Measurements from ENCODE around the gene NFKB2.

The NFKB2 gene

DNA sequence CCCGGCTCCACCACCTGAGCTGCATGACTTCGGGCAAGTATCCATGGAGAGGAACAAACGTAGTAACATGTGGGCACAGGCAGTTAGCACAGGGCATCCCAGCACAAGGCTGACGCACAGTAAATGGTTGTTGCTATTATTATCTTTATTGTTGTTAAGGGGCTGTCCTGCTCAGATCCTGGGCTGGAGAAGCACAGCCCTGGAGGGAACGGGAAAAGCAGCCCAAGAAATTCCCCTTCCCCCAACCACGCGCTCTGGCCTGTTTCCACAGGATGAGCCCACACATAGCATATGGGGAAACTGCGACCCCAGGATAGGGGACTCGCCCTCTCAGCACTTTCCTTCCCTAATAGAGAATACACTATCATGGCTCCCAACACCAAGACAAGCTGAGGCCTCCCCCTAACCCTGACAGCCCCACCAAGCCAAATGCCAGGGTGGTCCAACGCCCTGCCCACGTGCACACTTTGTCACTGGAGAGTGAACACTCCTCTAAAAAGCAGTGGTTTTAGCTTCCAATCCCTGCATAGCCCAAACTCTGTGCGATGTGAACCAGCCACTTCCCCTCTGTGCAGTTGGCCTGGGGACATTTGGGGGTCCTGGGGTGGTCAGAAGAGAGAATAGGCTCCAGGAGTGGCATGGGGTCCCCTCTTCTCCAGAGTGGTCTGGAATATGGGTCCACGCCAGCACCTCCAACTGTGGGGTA, 12.1 kb downstream of the NFKB2 start:
- no peak for DNase-seq (ENCODE audit: extremely low spot score)
- TF ChIP-seq SP1 (IDR thresholded peaks at IDR 0.05) = no peak
- no peak for TF ChIP-seq BHLHE40 (IDR thresholded peaks at IDR 0.05; ENCODE audit: borderline replicate concordance)
- no peak for TF ChIP-seq FOXM1 (IDR thresholded peaks at IDR 0.05; ENCODE audit: borderline replicate concordance)
- no peak for TF ChIP-seq ZNF384 (IDR thresholded peaks at IDR 0.05)
- TF ChIP-seq, protein P1, sequence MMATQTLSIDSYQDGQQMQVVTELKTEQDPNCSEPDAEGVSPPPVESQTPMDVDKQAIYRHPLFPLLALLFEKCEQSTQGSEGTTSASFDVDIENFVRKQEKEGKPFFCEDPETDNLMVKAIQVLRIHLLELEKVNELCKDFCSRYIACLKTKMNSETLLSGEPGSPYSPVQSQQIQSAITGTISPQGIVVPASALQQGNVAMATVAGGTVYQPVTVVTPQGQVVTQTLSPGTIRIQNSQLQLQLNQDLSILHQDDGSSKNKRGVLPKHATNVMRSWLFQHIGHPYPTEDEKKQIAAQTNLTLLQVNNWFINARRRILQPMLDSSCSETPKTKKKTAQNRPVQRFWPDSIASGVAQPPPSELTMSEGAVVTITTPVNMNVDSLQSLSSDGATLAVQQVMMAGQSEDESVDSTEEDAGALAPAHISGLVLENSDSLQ (IDR thresholded peaks at IDR 0.05) = no peak
- TF ChIP-seq HDGF (IDR thresholded peaks at IDR 0.05; ENCODE audit: borderline replicate concordance) = no peak
- no peak for TF ChIP-seq FOXK2 (IDR thresholded peaks at IDR 0.05)
- TF ChIP-seq CTBP1 (IDR thresholded peaks at IDR 0.05; ENCODE audit: borderline replicate concordance) = no peak
- TF ChIP-seq L3MBTL2 (conservative IDR thresholded peaks at IDR 0.05) = no peak
- TF ChIP-seq SUZ12 (IDR thresholded peaks at IDR 0.05) = no peak
- no peak for TF ChIP-seq FOXA1 (IDR thresholded peaks at IDR 0.05)
- TF ChIP-seq ELF4 (IDR thresholded peaks at IDR 0.05) = no peak
- no peak for TF ChIP-seq TARDBP (IDR thresholded peaks at IDR 0.05)
- no peak for TF ChIP-seq LEF1 (IDR thresholded peaks at IDR 0.05; ENCODE audit: borderline replicate concordance)
- no peak for TF ChIP-seq ARNT (IDR thresholded peaks at IDR 0.05)
- ChIA-PET POLR2A (no interaction called here), CTCF (no interaction called here)

DNA sequence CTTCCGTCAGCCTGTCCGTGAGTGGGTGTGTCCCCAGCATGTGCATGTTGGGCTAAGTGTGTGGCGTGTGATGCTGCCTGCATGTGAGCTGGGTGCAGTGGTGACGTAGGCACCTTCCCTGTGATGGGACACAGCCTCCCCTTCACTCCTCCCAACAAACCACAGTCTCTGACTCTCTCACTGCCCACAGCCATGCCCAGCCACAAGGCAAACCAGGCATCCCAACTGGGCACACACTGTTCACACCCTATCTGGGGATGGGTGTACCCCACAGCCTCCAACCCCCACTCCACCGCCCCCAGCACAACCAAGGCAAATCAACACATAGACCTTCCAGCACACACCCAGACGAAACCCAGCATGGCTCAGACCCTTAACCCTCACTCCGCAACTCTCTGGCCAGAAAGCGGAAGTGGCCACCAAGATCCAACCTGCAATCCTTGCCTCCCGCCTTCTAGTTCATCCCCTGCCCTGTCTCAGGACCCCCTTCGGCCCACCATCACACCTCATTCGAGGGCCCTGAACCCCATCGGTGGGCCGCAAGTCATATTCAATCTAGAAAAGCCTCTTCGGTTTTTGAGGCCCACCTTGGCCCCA, 12.7 kb downstream of the NFKB2 start:
- CTCF ChIA-PET = no interaction called here
- POLR2A ChIA-PET = no interaction called here
- DNase-seq (ENCODE audit: extremely low spot score) = no peak
- TF ChIP-seq TARDBP (IDR thresholded peaks at IDR 0.05) = no peak
- no peak for TF ChIP-seq FOXM1 (IDR thresholded peaks at IDR 0.05; ENCODE audit: borderline replicate concordance)
- TF ChIP-seq CTBP1 (IDR thresholded peaks at IDR 0.05; ENCODE audit: borderline replicate concordance) = no peak
- no peak for TF ChIP-seq FOXK2 (IDR thresholded peaks at IDR 0.05)
- no peak for TF ChIP-seq LEF1 (IDR thresholded peaks at IDR 0.05; ENCODE audit: borderline replicate concordance)
- TF ChIP-seq NFRKB (IDR thresholded peaks at IDR 0.05) = no peak
- TF ChIP-seq HDGF (IDR thresholded peaks at IDR 0.05; ENCODE audit: borderline replicate concordance) = no peak
- TF ChIP-seq SUZ12 (IDR thresholded peaks at IDR 0.05) = no peak
- no peak for TF ChIP-seq ELF4 (IDR thresholded peaks at IDR 0.05)
- no peak for TF ChIP-seq BHLHE40 (IDR thresholded peaks at IDR 0.05; ENCODE audit: borderline replicate concordance)
- TF ChIP-seq, protein P1 (IDR thresholded peaks at IDR 0.05) = no peak
- no peak for TF ChIP-seq SP1 (IDR thresholded peaks at IDR 0.05)
- no peak for TF ChIP-seq FOXA1 (IDR thresholded peaks at IDR 0.05)
- no peak for TF ChIP-seq ARNT (IDR thresholded peaks at IDR 0.05)
- no peak for TF ChIP-seq ZNF384 (IDR thresholded peaks at IDR 0.05)
- TF ChIP-seq L3MBTL2 (conservative IDR thresholded peaks at IDR 0.05) = no peak

DNA sequence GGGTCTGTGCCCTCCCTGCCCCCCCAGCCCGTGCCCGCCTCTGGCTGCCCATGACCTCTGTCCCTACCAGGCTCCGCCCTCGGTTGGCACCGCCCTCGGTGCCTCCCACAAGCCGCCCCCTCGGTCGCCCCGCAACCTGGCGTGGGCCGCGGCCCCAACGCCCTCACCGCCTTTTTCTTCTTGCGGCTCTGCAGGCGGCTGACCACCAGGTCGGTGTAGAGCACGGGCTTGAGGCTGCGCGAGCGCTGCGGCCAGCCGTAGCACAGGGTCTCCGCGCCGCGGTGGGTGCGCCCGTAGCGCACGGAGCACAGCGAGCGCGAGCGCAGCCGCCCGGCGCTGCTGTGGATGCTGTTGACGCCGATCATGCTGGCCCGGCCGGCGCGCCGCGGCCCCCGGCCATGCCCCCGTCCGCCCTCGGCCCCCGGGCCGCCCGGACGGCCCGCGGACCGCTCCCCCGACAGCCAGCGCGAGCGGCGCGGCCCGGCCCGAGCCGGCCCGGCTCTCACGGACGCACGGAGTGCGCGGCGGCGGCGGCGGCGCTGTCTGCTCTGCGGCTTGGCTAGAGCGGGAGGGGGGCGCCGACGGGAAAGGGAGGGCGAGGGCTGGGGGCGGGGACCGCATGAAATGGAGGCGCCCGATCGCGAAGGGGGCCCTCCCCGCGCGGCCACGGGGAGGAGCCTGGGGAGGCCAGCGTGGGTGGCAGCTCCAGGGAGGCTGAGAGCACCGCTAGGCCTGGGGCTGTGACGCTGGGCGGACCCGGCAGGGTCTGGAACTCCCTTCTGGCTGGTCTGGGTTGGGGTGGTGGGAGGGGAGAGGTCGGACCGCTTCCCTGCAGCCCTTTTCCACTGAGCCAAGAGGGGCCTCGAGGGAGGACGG, 13.5 kb downstream of the NFKB2 start:
- TF ChIP-seq SUZ12 (IDR thresholded peaks at IDR 0.05) (no peak), HDGF (IDR thresholded peaks at IDR 0.05; ENCODE audit: borderline replicate concordance) (no peak), CTBP1 (IDR thresholded peaks at IDR 0.05; ENCODE audit: borderline replicate concordance) (no peak), SP1 (IDR thresholded peaks at IDR 0.05) (no peak), BHLHE40 (IDR thresholded peaks at IDR 0.05; ENCODE audit: borderline replicate concordance) (no peak), ELF4 (IDR thresholded peaks at IDR 0.05) (no peak), L3MBTL2 (conservative IDR thresholded peaks at IDR 0.05) (no peak), NFRKB (IDR thresholded peaks at IDR 0.05) (no peak), FOXM1 (IDR thresholded peaks at IDR 0.05; ENCODE audit: borderline replicate concordance) (no peak), FOXA1 (IDR thresholded peaks at IDR 0.05) (no peak), ARNT (IDR thresholded peaks at IDR 0.05) (no peak), FOXK2 (IDR thresholded peaks at IDR 0.05) (no peak), ZNF384 (IDR thresholded peaks at IDR 0.05) (no peak), LEF1 (IDR thresholded peaks at IDR 0.05; ENCODE audit: borderline replicate concordance) (no peak), TARDBP (IDR thresholded peaks at IDR 0.05) (no peak)
- TF ChIP-seq, protein P1 (IDR thresholded peaks at IDR 0.05) = no peak
- DNase-seq (ENCODE audit: extremely low spot score) = peak; percentile 54
- POLR2A ChIA-PET = interaction anchor here (0.6 to 2.2 kb wide), 6 partner anchors 9 to 41 kb away, joined by 3 to 7 read pairs (median 3); partner anchors contain the start of genes CUEDC2, FBXL15 and NFKB2
- CTCF ChIA-PET = interaction anchor here (0.7 to 1.2 kb wide), 3 partner anchors 9 to 15 kb away, joined by 3 to 5 read pairs (median 3); partner anchors contain the start of gene FBXL15

DNA sequence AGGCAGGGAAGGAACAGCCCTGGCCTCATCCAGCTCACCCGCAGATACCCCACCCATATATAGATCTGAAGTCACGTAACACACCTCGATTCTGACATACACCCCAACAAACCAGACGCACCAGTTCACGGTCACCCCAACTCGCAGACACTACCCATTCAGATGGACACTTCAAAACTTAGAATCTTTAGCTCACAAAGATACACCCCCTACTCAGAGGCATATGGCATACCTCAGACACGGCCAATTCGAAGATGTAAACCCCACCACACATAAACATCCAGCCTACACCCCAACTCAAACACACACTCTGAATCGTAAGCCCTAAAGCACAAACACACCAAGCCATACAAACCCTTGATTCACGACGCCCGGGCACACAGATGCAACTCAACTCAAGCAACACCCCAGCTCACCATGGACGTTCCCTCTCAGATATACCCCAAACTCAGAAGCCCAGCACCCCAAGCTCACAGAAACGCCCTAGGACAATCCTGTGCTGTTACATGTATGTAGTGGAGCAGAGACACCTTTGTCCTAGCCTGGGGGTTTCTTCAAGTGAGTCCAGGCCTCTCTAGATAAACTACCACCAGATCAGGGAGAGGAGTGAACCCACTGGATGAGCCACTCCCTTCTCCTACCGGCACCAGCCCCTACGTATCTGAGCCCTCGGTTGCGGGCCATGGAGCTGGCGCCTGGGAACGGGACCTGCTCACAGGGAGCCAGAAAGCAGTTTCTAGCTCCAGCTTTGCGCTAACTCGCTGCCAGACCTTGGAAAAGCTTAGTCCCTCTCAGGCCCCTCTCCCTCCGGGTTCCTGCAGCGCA, 14.3 kb downstream of the NFKB2 start:
- CTCF ChIA-PET = interaction anchor here (0.7 to 1.2 kb wide), 3 partner anchors 10 to 16 kb away, joined by 3 to 5 read pairs (median 3); partner anchors contain the start of gene FBXL15
- no peak for DNase-seq (ENCODE audit: extremely low spot score)

More for the DNA sequence above, 14.3 kb downstream of the NFKB2 start:
- POLR2A ChIA-PET = interaction anchor here (0.6 to 2.2 kb wide), 7 partner anchors 10 to 41 kb away, joined by 3 to 7 read pairs (median 3); partner anchors contain the start of genes CUEDC2, FBXL15 and NFKB2
- TF ChIP-seq FOXA1 (IDR thresholded peaks at IDR 0.05) (no peak), ARNT (IDR thresholded peaks at IDR 0.05) (no peak), FOXM1 (IDR thresholded peaks at IDR 0.05; ENCODE audit: borderline replicate concordance) (no peak), CTBP1 (IDR thresholded peaks at IDR 0.05; ENCODE audit: borderline replicate concordance) (no peak), BHLHE40 (IDR thresholded peaks at IDR 0.05; ENCODE audit: borderline replicate concordance) (no peak), L3MBTL2 (conservative IDR thresholded peaks at IDR 0.05) (no peak), LEF1 (IDR thresholded peaks at IDR 0.05; ENCODE audit: borderline replicate concordance) (no peak), FOXK2 (IDR thresholded peaks at IDR 0.05) (no peak), HDGF (IDR thresholded peaks at IDR 0.05; ENCODE audit: borderline replicate concordance) (no peak), ZNF384 (IDR thresholded peaks at IDR 0.05) (no peak), ELF4 (IDR thresholded peaks at IDR 0.05) (no peak)

Measured in HEK293T (cell line).